ENCODE measurements around the gene CCKAR. TPM values are rescaled to one million over a fixed set of nuclear protein-coding genes. Genes with fewer than 3 reads are reported as not detected.

CCKAR gene
- total RNA-seq, 4 donors from 2014 or later: not detected

GRCh38 chr4:26490960-26491284 is 638 bp upstream of the CCKAR start:
- H3K27me3 ChIP-seq: no peaks in the 10 kb centered on the region
- no peak for TF ChIP-seq CTCF (IDR thresholded peaks at IDR 0.05)
- TF ChIP-seq POLR2A (IDR thresholded peaks at IDR 0.05): no peak
- no peak for TF ChIP-seq EP300 (IDR thresholded peaks at IDR 0.05)
- no peak for TF ChIP-seq POLR2AphosphoS5 (IDR thresholded peaks at IDR 0.05)
- no peak for DNase-seq (ENCODE audit: low spot score in 2 of 2)
- H3K4me3 ChIP-seq: no peak overlapping the region
- H3K36me3 ChIP-seq: no peaks in the 10 kb centered on the region
- no peaks in the 10 kb centered on the region for H3K9me3 ChIP-seq
- no peak overlapping the region for H3K27ac ChIP-seq
- WGBS: 71% methylated on average over 2 of the region's 4 CpGs
- no peaks in the 10 kb centered on the region for H3K4me1 ChIP-seq

- WGBS: 70% methylated on average over 19 of the region's 19 CpGs
- H3K4me1 ChIP-seq: no peaks in the 10 kb centered on the region
- no peaks in the 10 kb centered on the region for H3K27me3 ChIP-seq
- DNase-seq (ENCODE audit: low spot score in 2 of 2): no peak
- TF ChIP-seq POLR2AphosphoS5 (IDR thresholded peaks at IDR 0.05) (no peak), CTCF (IDR thresholded peaks at IDR 0.05) (no peak)
- H3K36me3 ChIP-seq: no peaks in the 10 kb centered on the region
- no peaks in the 10 kb centered on the region for H3K9me3 ChIP-seq
- H3K4me3 ChIP-seq: no peak overlapping the region
- H3K27ac ChIP-seq: no peak overlapping the region
Measured at GRCh38 chr4:26489101-26489985, 941 bp downstream of the CCKAR start.

- no peaks in the 10 kb centered on the region for H3K4me1 ChIP-seq
- no peak overlapping the region for H3K27ac ChIP-seq
- WGBS: 85% methylated on average over 7 of the region's 7 CpGs
- no peaks in the 10 kb centered on the region for H3K27me3 ChIP-seq
- H3K36me3 ChIP-seq: no peaks in the 10 kb centered on the region
- H3K4me3 ChIP-seq: no peak overlapping the region
- no peaks in the 10 kb centered on the region for H3K9me3 ChIP-seq
- no peak for DNase-seq (ENCODE audit: low spot score in 2 of 2)
- no peak for TF ChIP-seq POLR2AphosphoS5 (IDR thresholded peaks at IDR 0.05)
- TF ChIP-seq CTCF (IDR thresholded peaks at IDR 0.05): no peak
- TF ChIP-seq EP300 (IDR thresholded peaks at IDR 0.05): no peak
- TF ChIP-seq POLR2A (IDR thresholded peaks at IDR 0.05): no peak
Measured at GRCh38 chr4:26485684-26486083, 4.6 kb downstream of the CCKAR start.

- no peak overlapping the region for H3K4me3 ChIP-seq
- no peaks in the 10 kb centered on the region for H3K4me1 ChIP-seq
- WGBS: 74% methylated on average over 5 of the region's 5 CpGs
- no peak for DNase-seq (ENCODE audit: low spot score in 2 of 2)
- H3K27ac ChIP-seq: no peak overlapping the region
- no peaks in the 10 kb centered on the region for H3K36me3 ChIP-seq
- H3K9me3 ChIP-seq: no peaks in the 10 kb centered on the region
- H3K27me3 ChIP-seq: no peaks in the 10 kb centered on the region
- TF ChIP-seq POLR2A (IDR thresholded peaks at IDR 0.05) (no peak), EP300 (IDR thresholded peaks at IDR 0.05) (no peak), CTCF (IDR thresholded peaks at IDR 0.05) (no peak), POLR2AphosphoS5 (IDR thresholded peaks at IDR 0.05) (no peak)
Measured at GRCh38 chr4:26484516-26484915, 5.8 kb downstream of the CCKAR start.

- Histone ChIP-seq H3K36me3 (no peaks in the 10 kb centered on the region), H3K4me3 (no peak overlapping the region), H3K4me1 (no peaks in the 10 kb centered on the region), H3K9me3 (no peaks in the 10 kb centered on the region), H3K27ac (no peak overlapping the region), H3K27me3 (no peaks in the 10 kb centered on the region)
- 44% methylated on average over 2 of the region's 2 CpGs for WGBS
- no peak for DNase-seq (ENCODE audit: low spot score in 2 of 2)
- no peak for TF ChIP-seq POLR2A (IDR thresholded peaks at IDR 0.05)
- TF ChIP-seq POLR2AphosphoS5 (IDR thresholded peaks at IDR 0.05): no peak
- no peak for TF ChIP-seq CTCF (IDR thresholded peaks at IDR 0.05)
- TF ChIP-seq EP300 (IDR thresholded peaks at IDR 0.05): no peak
Measured at GRCh38 chr4:26484032-26484515, 6.2 kb downstream of the CCKAR start.

All from suprapubic skin (tissue), 4 donors.